Measurements from ENCODE around the gene MOSPD3. TPM values are rescaled to one million over a fixed set of nuclear protein-coding genes. Genes with fewer than 3 reads are reported as not detected.

MOSPD3 gene
- total RNA-seq, 3 donors from 2014 or later, result 7.8 to 8.4 (median 7.9) TPM

- no peak for ATAC-seq
- Mint-ChIP-seq H3K27me3 (ENCODE audit: low read depth) (no peaks in the 10 kb centered on the region), H3K36me3 (ENCODE audit: insufficient read depth) (peaks cover 6% of the 10 kb centered on the region), H3K4me1 (ENCODE audit: low read depth) (peaks cover 39% of the 10 kb centered on the region), H3K4me3 (peak overlapping the region; percentile 33), H3K9me3 (no peaks in the 10 kb centered on the region)
- DNase-seq, result no peak
These were observed 29.7 kb upstream of the MOSPD3 start for GRCh38 chr7:100582650-100583049.

- Mint-ChIP-seq H3K4me1 (ENCODE audit: low read depth) (peaks cover 43% of the 10 kb centered on the region), H3K27me3 (ENCODE audit: low read depth) (no peaks in the 10 kb centered on the region), H3K36me3 (ENCODE audit: insufficient read depth) (peaks cover 6% of the 10 kb centered on the region), H3K4me3 (peak overlapping the region; percentile 95), H3K9me3 (no peaks in the 10 kb centered on the region)
- DNase-seq (peak; percentile 39), ATAC-seq (peak; percentile 4)
These were observed 28.9 kb upstream of the MOSPD3 start for GRCh38 chr7:100583132-100584053.

- Mint-ChIP-seq H3K36me3 (ENCODE audit: insufficient read depth) (peaks cover 3% of the 10 kb centered on the region), H3K4me3 (peak overlapping the region; percentile 95), H3K4me1 (ENCODE audit: low read depth) (peaks cover 44% of the 10 kb centered on the region), H3K27me3 (ENCODE audit: low read depth) (no peaks in the 10 kb centered on the region), H3K9me3 (no peaks in the 10 kb centered on the region)
- ATAC-seq (no peak), DNase-seq (no peak)
These were observed 28.2 kb upstream of the MOSPD3 start for GRCh38 chr7:100584054-100584682.

GRCh38 chr7:100584683-100585510 is 27.4 kb upstream of the MOSPD3 start:
- no peak for DNase-seq

GRCh38 chr7:100585511-100586265 is 26.7 kb upstream of the MOSPD3 start, which contains the start of gene LRCH4:
LRCH4 (minus strand) TSS chr7:100586129; CDS start chr7:100586100, 29 bp downstream.
- H3K27me3 Mint-ChIP-seq (ENCODE audit: low read depth), result peaks cover 6% of the 10 kb centered on the region
- H3K36me3 Mint-ChIP-seq (ENCODE audit: insufficient read depth), result peaks cover 3% of the 10 kb centered on the region
- H3K9me3 Mint-ChIP-seq, result no peaks in the 10 kb centered on the region
- peak; percentile 46 for DNase-seq
- H3K4me1 Mint-ChIP-seq (ENCODE audit: low read depth), result peaks cover 44% of the 10 kb centered on the region
- peak within 1 kb of the TSS; percentile 95 for H3K4me3 Mint-ChIP-seq
- ATAC-seq, result peak; percentile 28 to 32

More at GRCh38 chr7:100584683-100585510, 27.4 kb upstream of the MOSPD3 start:
- Mint-ChIP-seq H3K27me3 (ENCODE audit: low read depth) (no peaks in the 10 kb centered on the region), H3K36me3 (ENCODE audit: insufficient read depth) (peaks cover 3% of the 10 kb centered on the region), H3K4me1 (ENCODE audit: low read depth) (peaks cover 44% of the 10 kb centered on the region), H3K4me3 (peak overlapping the region; percentile 95), H3K9me3 (no peaks in the 10 kb centered on the region)
- ATAC-seq, result no peak

GRCh38 chr7:100586266-100587025 is 25.9 kb upstream of the MOSPD3 start, which contains the start of gene FBXO24:
FBXO24 (plus strand) TSS chr7:100586328; CDS start chr7:100586626, 298 bp downstream.
- DNase-seq (peak; percentile 98), ATAC-seq (peak; percentile 85 to 87)
- peaks cover 6% of the 10 kb centered on the region for H3K27me3 Mint-ChIP-seq (ENCODE audit: low read depth)
- peaks cover 44% of the 10 kb centered on the region for H3K4me1 Mint-ChIP-seq (ENCODE audit: low read depth)
- H3K36me3 Mint-ChIP-seq (ENCODE audit: insufficient read depth), result no peaks in the 10 kb centered on the region
- H3K4me3 Mint-ChIP-seq, result peak within 1 kb of the TSS; percentile 95
- no peaks in the 10 kb centered on the region for H3K9me3 Mint-ChIP-seq

- DNase-seq, result no peak
- Mint-ChIP-seq H3K9me3 (no peaks in the 10 kb centered on the region), H3K4me3 (no peak overlapping the region), H3K36me3 (ENCODE audit: insufficient read depth) (no peaks in the 10 kb centered on the region), H3K4me1 (ENCODE audit: low read depth) (peaks cover 28% of the 10 kb centered on the region), H3K27me3 (ENCODE audit: low read depth) (peaks cover 10% of the 10 kb centered on the region)
- no peak for ATAC-seq
These were observed 23.9 kb upstream of the MOSPD3 start for GRCh38 chr7:100588438-100588837.

GRCh38 chr7:100589341-100589947 is 22.9 kb upstream of the MOSPD3 start:
- H3K9me3 Mint-ChIP-seq, result no peaks in the 10 kb centered on the region
- H3K36me3 Mint-ChIP-seq (ENCODE audit: insufficient read depth), result no peaks in the 10 kb centered on the region
- ATAC-seq (no peak), DNase-seq (no peak)
- H3K4me3 Mint-ChIP-seq, result no peak overlapping the region
- peaks cover 10% of the 10 kb centered on the region for H3K27me3 Mint-ChIP-seq (ENCODE audit: low read depth)
- H3K4me1 Mint-ChIP-seq (ENCODE audit: low read depth), result peaks cover 19% of the 10 kb centered on the region

GRCh38 chr7:100590077-100590737 is 22.1 kb upstream of the MOSPD3 start:
- Mint-ChIP-seq H3K27me3 (ENCODE audit: low read depth) (peaks cover 10% of the 10 kb centered on the region), H3K9me3 (no peaks in the 10 kb centered on the region), H3K4me3 (no peak overlapping the region), H3K4me1 (ENCODE audit: low read depth) (peaks cover 12% of the 10 kb centered on the region), H3K36me3 (ENCODE audit: insufficient read depth) (no peaks in the 10 kb centered on the region)
- ATAC-seq, result no peak
- no peak for DNase-seq

GRCh38 chr7:100591596-100591995 is 20.7 kb upstream of the MOSPD3 start:
- peaks cover 8% of the 10 kb centered on the region for H3K4me1 Mint-ChIP-seq (ENCODE audit: low read depth)
- ATAC-seq (no peak), DNase-seq (no peak)
- H3K27me3 Mint-ChIP-seq (ENCODE audit: low read depth), result peaks cover 10% of the 10 kb centered on the region
- H3K36me3 Mint-ChIP-seq (ENCODE audit: insufficient read depth), result no peaks in the 10 kb centered on the region
- no peak overlapping the region for H3K4me3 Mint-ChIP-seq
- no peaks in the 10 kb centered on the region for H3K9me3 Mint-ChIP-seq

GRCh38 chr7:100595188-100595587 is 17.2 kb upstream of the MOSPD3 start:
- no peak overlapping the region for H3K4me3 Mint-ChIP-seq
- H3K9me3 Mint-ChIP-seq, result no peaks in the 10 kb centered on the region
- H3K27me3 Mint-ChIP-seq (ENCODE audit: low read depth), result peaks cover 8% of the 10 kb centered on the region
- DNase-seq (no peak), ATAC-seq (no peak)
- no peaks in the 10 kb centered on the region for H3K36me3 Mint-ChIP-seq (ENCODE audit: insufficient read depth)
- no peaks in the 10 kb centered on the region for H3K4me1 Mint-ChIP-seq (ENCODE audit: low read depth)

GRCh38 chr7:100598425-100598824 is 13.9 kb upstream of the MOSPD3 start:
- H3K27me3 Mint-ChIP-seq (ENCODE audit: low read depth), result no peaks in the 10 kb centered on the region
- H3K4me1 Mint-ChIP-seq (ENCODE audit: low read depth), result peaks cover 4% of the 10 kb centered on the region
- H3K4me3 Mint-ChIP-seq, result no peak overlapping the region
- H3K36me3 Mint-ChIP-seq (ENCODE audit: insufficient read depth), result no peaks in the 10 kb centered on the region
- H3K9me3 Mint-ChIP-seq, result no peaks in the 10 kb centered on the region
- no peak for DNase-seq
- no peak for ATAC-seq
